HEK293T (cell line): ENCODE measurements around the gene PFDN4.
A peak's percentile ranks its signal among the peaks of the same experiment; 100 is the strongest.

Experiments used
- CTCF ChIA-PET: fragments of 350-600 bp; formaldehyde crosslinking; extraction: SDS; loops from one replicate; lab custom pipeline; 2021; ENCODE audit warnings: antibody characterized with exemption, inconsistent platforms; lab: Yijun Ruan, JAX
- POLR2A ChIA-PET: fragments of 350-600 bp; formaldehyde crosslinking; extraction: SDS; loops from one replicate; lab custom pipeline; 2020; ENCODE audit warnings: antibody characterized with exemption, inconsistent platforms; lab: Yijun Ruan, JAX
- DNase-seq: peaks from one replicate; pipeline ENCODE4 v3.0.0; 2012; ENCODE audit warnings: mixed read lengths; ENCODE audit errors: extremely low spot score
- ARNT ChIP-seq: fragments of 450-650 bp; IDR thresholded peaks from 2 replicates; pipeline ENCODE4 v1.6.1; 2017; ENCODE audit warnings: mild to moderate bottlenecking
- BHLHE40 ChIP-seq: fragments of 450-650 bp; IDR thresholded peaks from 2 replicates; pipeline ENCODE4 v1.6.1; 2016; ENCODE audit warnings: mild to moderate bottlenecking, moderate library complexity, borderline replicate concordance
- CTBP1 ChIP-seq: fragments of 450-650 bp; IDR thresholded peaks from 2 replicates; pipeline ENCODE4 v1.6.1; 2016; ENCODE audit warnings: borderline replicate concordance
- ELF4 ChIP-seq: fragments of 450-650 bp; IDR thresholded peaks from 2 replicates; pipeline ENCODE4 v1.6.1; 2017; ENCODE audit warnings: antibody characterized with exemption
- FOXK2 ChIP-seq: fragments of 450-650 bp; IDR thresholded peaks from 2 replicates; pipeline ENCODE4 v1.6.1; 2016; ENCODE audit warnings: mild to moderate bottlenecking
- FOXM1 ChIP-seq: fragments of 450-650 bp; IDR thresholded peaks from 2 replicates; pipeline ENCODE4 v1.6.1; 2017; ENCODE audit warnings: mild to moderate bottlenecking, borderline replicate concordance
- HDGF ChIP-seq: fragments of 450-650 bp; IDR thresholded peaks from 2 replicates; pipeline ENCODE4 v1.6.1; 2017; ENCODE audit warnings: antibody characterized with exemption, borderline replicate concordance
- L3MBTL2 ChIP-seq: fragments of 450-650 bp; conservative IDR thresholded peaks from 2 replicates; pipeline ENCODE4 v1.6.1; 2016; ENCODE audit warnings: mild to moderate bottlenecking
- LEF1 ChIP-seq: fragments of 450-650 bp; IDR thresholded peaks from 2 replicates; pipeline ENCODE4 v1.6.1; 2017; ENCODE audit warnings: mild to moderate bottlenecking, borderline replicate concordance
- NFRKB ChIP-seq: fragments of 450-650 bp; IDR thresholded peaks from 2 replicates; pipeline ENCODE4 v1.6.1; 2016; ENCODE audit warnings: mild to moderate bottlenecking, moderate library complexity
- SP1 ChIP-seq: fragments of 450-650 bp; IDR thresholded peaks from 2 replicates; pipeline ENCODE4 v1.6.1; 2017
- SUZ12 ChIP-seq: fragments of 450-650 bp; IDR thresholded peaks from 2 replicates; pipeline ENCODE4 v1.6.1; 2016; ENCODE audit warnings: mild to moderate bottlenecking
- TARDBP ChIP-seq: fragments of 450-650 bp; IDR thresholded peaks from 2 replicates; pipeline ENCODE4 v1.6.1; 2016
- ZNF384 ChIP-seq: fragments of 450-650 bp; IDR thresholded peaks from 2 replicates; pipeline ENCODE4 v1.6.1; 2016
- TF ChIP-seq, protein P1 (sequence below): fragments of 450-650 bp; IDR thresholded peaks from 2 replicates; pipeline ENCODE4 v1.6.1; 2016

PFDN4 gene

DNA sequence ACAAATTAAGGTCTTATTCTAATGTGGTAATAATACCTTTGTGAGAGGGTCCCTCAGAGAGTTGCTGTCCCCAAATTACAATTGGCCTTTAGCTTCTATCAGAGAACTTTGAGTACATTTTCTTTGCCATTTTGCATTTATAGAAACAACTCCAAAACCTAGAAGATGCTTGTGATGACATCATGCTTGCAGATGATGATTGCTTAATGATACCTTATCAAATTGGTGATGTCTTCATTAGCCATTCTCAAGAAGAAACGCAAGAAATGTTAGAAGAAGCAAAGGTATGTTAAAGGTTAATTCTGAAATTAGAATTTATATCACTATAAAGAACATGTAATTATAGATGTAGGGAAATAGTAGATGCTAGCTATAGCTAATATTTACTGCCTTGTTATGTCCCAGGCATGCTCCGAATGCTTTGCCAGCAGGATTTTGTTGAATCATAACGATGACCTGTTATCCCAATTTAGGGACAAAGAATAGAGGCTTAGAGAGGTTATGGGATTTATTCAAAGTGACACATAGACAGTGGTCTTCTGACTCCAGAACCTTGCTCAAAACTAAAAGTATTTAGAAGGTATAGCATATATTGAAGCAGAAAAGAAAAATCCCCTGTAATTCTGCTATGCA, 7.4 kb downstream of the PFDN4 start:
- TF ChIP-seq ARNT (no peak), FOXK2 (no peak), FOXM1 (no peak), SUZ12 (no peak), L3MBTL2 (no peak)
- TF ChIP-seq, protein P1, sequence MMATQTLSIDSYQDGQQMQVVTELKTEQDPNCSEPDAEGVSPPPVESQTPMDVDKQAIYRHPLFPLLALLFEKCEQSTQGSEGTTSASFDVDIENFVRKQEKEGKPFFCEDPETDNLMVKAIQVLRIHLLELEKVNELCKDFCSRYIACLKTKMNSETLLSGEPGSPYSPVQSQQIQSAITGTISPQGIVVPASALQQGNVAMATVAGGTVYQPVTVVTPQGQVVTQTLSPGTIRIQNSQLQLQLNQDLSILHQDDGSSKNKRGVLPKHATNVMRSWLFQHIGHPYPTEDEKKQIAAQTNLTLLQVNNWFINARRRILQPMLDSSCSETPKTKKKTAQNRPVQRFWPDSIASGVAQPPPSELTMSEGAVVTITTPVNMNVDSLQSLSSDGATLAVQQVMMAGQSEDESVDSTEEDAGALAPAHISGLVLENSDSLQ: no peak
- CTCF ChIA-PET: no interaction called here
- POLR2A ChIA-PET: no interaction called here
- DNase-seq: no peak

DNA sequence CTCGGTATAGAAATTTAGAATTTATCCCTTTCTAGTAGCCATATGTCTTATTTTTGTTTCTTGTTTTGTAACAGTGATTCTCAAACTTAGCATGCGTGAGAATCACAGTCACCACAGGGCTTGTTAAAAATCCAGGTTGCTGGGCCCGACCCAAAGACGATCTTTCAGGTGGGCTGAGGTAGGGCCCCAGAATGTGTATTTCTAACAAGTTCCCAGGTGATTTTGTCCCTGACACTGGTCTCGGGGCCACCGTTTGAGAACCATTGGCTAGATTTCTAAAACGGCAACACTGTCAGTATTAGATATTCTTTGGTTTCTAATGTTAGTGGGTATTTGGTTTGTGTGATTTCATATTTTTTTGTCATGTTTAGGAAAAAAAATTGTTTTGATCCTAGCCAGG, 9.9 kb downstream of the PFDN4 start:
- ChIA-PET POLR2A (no interaction called here), CTCF (no interaction called here)
- no peak for DNase-seq
- TF ChIP-seq HDGF (no peak), L3MBTL2 (no peak), LEF1 (no peak), SUZ12 (no peak), FOXK2 (no peak), ARNT (no peak), ZNF384 (no peak)

DNA sequence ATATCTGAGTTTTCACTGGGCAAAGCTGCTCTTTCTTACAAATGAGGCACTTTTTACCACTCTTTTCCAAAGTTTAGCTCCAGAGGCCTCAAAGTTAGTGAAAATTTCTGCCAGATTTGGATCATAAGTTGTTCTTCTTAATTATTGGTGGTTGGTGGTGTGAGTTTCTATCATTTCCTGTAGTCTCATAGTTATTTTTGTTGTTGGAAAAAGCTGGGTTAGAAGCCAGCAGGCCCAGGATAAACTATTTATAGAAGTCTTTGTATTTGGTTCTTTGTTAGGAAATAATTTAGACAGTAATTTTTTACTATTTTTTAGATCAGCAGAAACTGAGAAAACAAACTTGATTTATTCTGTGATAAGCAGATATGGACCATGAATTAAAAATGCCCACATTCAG, 10.6 kb downstream of the PFDN4 start:
- DNase-seq: no peak
- ChIA-PET CTCF (no interaction called here), POLR2A (no interaction called here)
- TF ChIP-seq TARDBP (no peak), NFRKB (no peak)

DNA sequence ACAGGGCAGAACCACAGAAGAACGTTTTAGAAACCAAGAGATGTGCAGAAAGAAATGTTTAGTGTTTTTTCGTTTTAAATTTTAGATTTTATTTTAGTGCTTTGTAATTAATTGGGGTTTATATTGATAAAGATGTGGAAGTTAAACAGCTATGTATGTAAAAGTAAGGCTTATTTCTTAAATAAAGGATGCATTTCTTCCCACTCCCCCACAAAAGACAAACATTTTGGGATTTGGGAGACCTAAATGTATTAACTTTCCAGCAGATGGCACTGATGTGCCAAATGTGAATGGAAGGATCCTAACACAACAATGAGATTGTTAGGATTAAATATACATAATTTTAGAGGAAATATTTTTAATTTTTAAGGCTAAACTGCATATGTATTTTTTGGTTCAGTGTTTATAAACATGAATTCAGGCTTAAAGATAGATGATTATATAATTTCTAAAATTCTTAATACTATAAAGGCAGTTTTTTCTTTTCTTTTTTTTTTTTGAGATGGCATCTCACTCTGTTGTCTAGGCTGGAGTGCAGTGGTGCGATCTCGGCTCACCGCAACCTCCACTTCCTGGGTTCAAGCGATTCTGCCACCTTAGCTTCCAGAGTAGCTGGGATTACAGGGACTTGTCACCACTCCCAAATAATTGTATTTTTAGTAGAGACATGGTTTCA, 12.0 kb downstream of the PFDN4 start:
- peak; percentile 28 for DNase-seq
- TF ChIP-seq ARNT: no peak
- no peak for TF ChIP-seq ELF4
- no peak for TF ChIP-seq TARDBP
- TF ChIP-seq, protein P1: no peak
- TF ChIP-seq NFRKB: no peak
- no peak for TF ChIP-seq HDGF
- no peak for TF ChIP-seq CTBP1
- TF ChIP-seq LEF1: no peak
- no peak for TF ChIP-seq SP1
- no peak for TF ChIP-seq SUZ12
- TF ChIP-seq FOXK2: no peak
- no peak for TF ChIP-seq FOXM1
- no peak for TF ChIP-seq ZNF384
- no peak for TF ChIP-seq L3MBTL2
- ChIA-PET CTCF (interaction anchor here (0.6 kb wide), 1 partner anchor 84 kb away, joined by 7 read pairs; no protein-coding TSS in a partner anchor), POLR2A (no interaction called here)

DNA sequence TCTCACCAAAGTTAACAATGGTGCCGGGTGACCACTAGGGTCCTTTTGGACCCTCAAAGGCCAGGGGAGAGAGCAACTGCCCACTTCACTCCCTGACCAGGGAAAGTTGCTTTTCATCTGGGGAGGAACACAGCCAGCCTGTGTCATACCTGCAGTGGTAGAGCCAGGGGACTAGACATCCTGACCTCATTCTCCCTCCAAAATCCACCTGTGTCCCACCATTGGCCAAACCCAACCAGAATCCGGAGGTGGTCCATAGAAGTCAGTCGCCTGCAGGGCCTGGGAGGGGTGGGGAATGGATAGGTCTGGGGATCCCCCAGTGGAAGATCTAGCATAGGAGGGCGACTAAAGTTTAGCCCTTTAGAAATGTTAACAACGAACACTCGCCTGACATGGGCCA, 12.8 kb downstream of the PFDN4 start:
- ChIA-PET POLR2A (no interaction called here), CTCF (no interaction called here)
- DNase-seq: no peak
- TF ChIP-seq LEF1: no peak
- TF ChIP-seq ARNT: no peak
- no peak for TF ChIP-seq CTBP1
- no peak for TF ChIP-seq FOXK2
- TF ChIP-seq, protein P1: no peak
- TF ChIP-seq ELF4: no peak
- no peak for TF ChIP-seq L3MBTL2
- TF ChIP-seq BHLHE40: no peak
- TF ChIP-seq SP1: no peak
- no peak for TF ChIP-seq ZNF384
- no peak for TF ChIP-seq SUZ12

DNA sequence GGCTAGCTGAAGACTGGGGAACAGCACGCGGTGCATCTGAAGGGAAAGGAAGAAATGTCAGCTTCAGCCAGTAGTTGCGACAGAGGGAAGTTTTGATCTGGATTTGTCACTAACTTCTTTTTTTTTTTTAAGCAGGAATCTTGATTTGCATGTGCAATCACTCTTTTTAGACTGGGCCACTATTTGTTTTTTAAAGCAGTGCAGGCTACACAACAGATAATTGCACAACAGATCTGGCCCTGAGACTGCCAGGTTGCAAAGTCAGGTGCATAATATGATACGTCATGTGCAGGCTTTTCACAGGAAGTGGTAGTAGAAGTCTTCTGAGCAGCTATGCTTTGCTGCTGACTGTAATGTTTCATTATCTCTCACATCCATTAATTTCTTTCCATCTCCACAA, 13.5 kb downstream of the PFDN4 start:
- CTCF ChIA-PET: interaction anchor here (1.3 kb wide), 1 partner anchor 13 kb away, joined by 5 read pairs; the partner anchor contains the start of gene PFDN4
- no peak for DNase-seq
- TF ChIP-seq HDGF (no peak), ARNT (no peak), NFRKB (no peak), L3MBTL2 (no peak), FOXK2 (no peak), SP1 (no peak), FOXM1 (no peak), SUZ12 (no peak), CTBP1 (no peak), TARDBP (no peak), BHLHE40 (no peak), ELF4 (no peak)
- TF ChIP-seq, protein P1: no peak
- POLR2A ChIA-PET: no interaction called here
